Dendritic cell treated with granulocyte-macrophage colony-stimulating factor and Interleukin-4, amounts not matched to agents 40 ng/mL and 50 ng/mL, for 4 days (primary cell): ENCODE measurements around the gene PWWP2B.

Experiments used
- H3K27ac Mint-ChIP-seq: one replicate; pipeline ENCODE4 v1.8.0; 2022; ENCODE audit warnings: mild to moderate bottlenecking, mixed read lengths
- H3K27me3 Mint-ChIP-seq: one replicate; pipeline ENCODE4 v1.8.0; 2022; ENCODE audit warnings: mild to moderate bottlenecking, mixed read lengths
- H3K36me3 Mint-ChIP-seq: one replicate; pipeline ENCODE4 v1.8.0; 2022; ENCODE audit warnings: low read depth, mixed read lengths
- H3K4me1 Mint-ChIP-seq: one replicate; pipeline ENCODE4 v1.8.0; 2022; ENCODE audit warnings: low read depth, mixed read lengths
- H3K4me3 Mint-ChIP-seq: one replicate; pipeline ENCODE4 v1.8.0; 2022; ENCODE audit warnings: mild to moderate bottlenecking, moderate library complexity, mixed read lengths
- H3K9me3 Mint-ChIP-seq: one replicate; pipeline ENCODE4 v1.8.0; 2022; ENCODE audit warnings: mixed read lengths
- intact Hi-C: fragments of 100-400 bp; cut with micrococcal nuclease; formaldehyde crosslinking; loops from one replicate; pipeline ENCODE4 v1.15.0; 2022

PWWP2B gene

GRCh38 chr10:132368881-132369635, 27.9 kb upstream of the PWWP2B start:
- Mint-ChIP-seq H3K27ac (no peak overlapping the region), H3K4me3 (no peak overlapping the region), H3K36me3 (peaks cover 49% of the 10 kb centered on the region), H3K27me3 (peaks cover 25% of the 10 kb centered on the region), H3K4me1 (peaks cover 29% of the 10 kb centered on the region), H3K9me3 (no peaks in the 10 kb centered on the region)
- intact Hi-C loops = no loop called here

GRCh38 chr10:132369636-132370185, 27.3 kb upstream of the PWWP2B start:
- Mint-ChIP-seq H3K27ac (no peak overlapping the region), H3K9me3 (no peaks in the 10 kb centered on the region), H3K36me3 (peaks cover 43% of the 10 kb centered on the region), H3K4me3 (no peak overlapping the region), H3K4me1 (peaks cover 32% of the 10 kb centered on the region), H3K27me3 (peaks cover 26% of the 10 kb centered on the region)
- intact Hi-C loops = no loop called here

- intact Hi-C loops = no loop called here
- H3K4me1 Mint-ChIP-seq = peaks cover 34% of the 10 kb centered on the region
Observed at GRCh38 chr10:132370426-132371340, 26.3 kb upstream of the PWWP2B start.

GRCh38 chr10:132371641-132372081, 25.3 kb upstream of the PWWP2B start:
- Mint-ChIP-seq H3K9me3 (no peaks in the 10 kb centered on the region), H3K36me3 (peaks cover 23% of the 10 kb centered on the region), H3K4me1 (peaks cover 44% of the 10 kb centered on the region), H3K27me3 (peaks cover 26% of the 10 kb centered on the region), H3K27ac (no peak overlapping the region), H3K4me3 (no peak overlapping the region)
- intact Hi-C loops = no loop called here

More at GRCh38 chr10:132370426-132371340, 26.3 kb upstream of the PWWP2B start:
- no peaks in the 10 kb centered on the region for H3K9me3 Mint-ChIP-seq
- no peak overlapping the region for H3K4me3 Mint-ChIP-seq
- H3K36me3 Mint-ChIP-seq = peaks cover 33% of the 10 kb centered on the region
- no peak overlapping the region for H3K27ac Mint-ChIP-seq
- H3K27me3 Mint-ChIP-seq = peaks cover 26% of the 10 kb centered on the region

- peaks cover 53% of the 10 kb centered on the region for H3K4me1 Mint-ChIP-seq
- peaks cover 27% of the 10 kb centered on the region for H3K27me3 Mint-ChIP-seq
- intact Hi-C loops = no loop called here
- peaks cover 14% of the 10 kb centered on the region for H3K36me3 Mint-ChIP-seq
- no peak overlapping the region for H3K4me3 Mint-ChIP-seq
- H3K27ac Mint-ChIP-seq = no peak overlapping the region
- H3K9me3 Mint-ChIP-seq = no peaks in the 10 kb centered on the region
Observed at GRCh38 chr10:132372516-132373095, 24.4 kb upstream of the PWWP2B start.

- peaks cover 27% of the 10 kb centered on the region for H3K27me3 Mint-ChIP-seq
- intact Hi-C loops = no loop called here
- H3K4me1 Mint-ChIP-seq = peaks cover 54% of the 10 kb centered on the region
- no peaks in the 10 kb centered on the region for H3K9me3 Mint-ChIP-seq
- H3K36me3 Mint-ChIP-seq = peaks cover 9% of the 10 kb centered on the region
- H3K27ac Mint-ChIP-seq = no peak overlapping the region
- H3K4me3 Mint-ChIP-seq = no peak overlapping the region
Observed at GRCh38 chr10:132373241-132373955, 23.6 kb upstream of the PWWP2B start.

- Mint-ChIP-seq H3K27ac (peak overlapping the region; percentile 76), H3K4me3 (no peak overlapping the region), H3K4me1 (peaks cover 54% of the 10 kb centered on the region), H3K9me3 (no peaks in the 10 kb centered on the region), H3K36me3 (peaks cover 4% of the 10 kb centered on the region), H3K27me3 (peaks cover 29% of the 10 kb centered on the region)
- intact Hi-C loops = no loop called here
Observed at GRCh38 chr10:132374176-132374575, 22.8 kb upstream of the PWWP2B start.

GRCh38 chr10:132374612-132375011, 22.4 kb upstream of the PWWP2B start:
- Mint-ChIP-seq H3K9me3 (no peaks in the 10 kb centered on the region), H3K27ac (peak overlapping the region; percentile 76)

GRCh38 chr10:132375116-132375794, 21.7 kb upstream of the PWWP2B start:
- H3K9me3 Mint-ChIP-seq = no peaks in the 10 kb centered on the region
- peak overlapping the region; percentile 31 for H3K4me3 Mint-ChIP-seq
- peaks cover 8% of the 10 kb centered on the region for H3K36me3 Mint-ChIP-seq
- H3K27ac Mint-ChIP-seq = peak overlapping the region; percentile 76
- peaks cover 54% of the 10 kb centered on the region for H3K4me1 Mint-ChIP-seq
- intact Hi-C loops = no loop called here
- H3K27me3 Mint-ChIP-seq = peaks cover 31% of the 10 kb centered on the region

More at GRCh38 chr10:132374612-132375011, 22.4 kb upstream of the PWWP2B start:
- Mint-ChIP-seq H3K4me3 (no peak overlapping the region), H3K36me3 (peaks cover 8% of the 10 kb centered on the region), H3K4me1 (peaks cover 54% of the 10 kb centered on the region), H3K27me3 (peaks cover 31% of the 10 kb centered on the region)
- intact Hi-C loops = no loop called here

- Mint-ChIP-seq H3K9me3 (no peaks in the 10 kb centered on the region), H3K27ac (peak overlapping the region; percentile 76), H3K4me3 (peak overlapping the region; percentile 31), H3K36me3 (peaks cover 8% of the 10 kb centered on the region), H3K27me3 (peaks cover 28% of the 10 kb centered on the region), H3K4me1 (peaks cover 54% of the 10 kb centered on the region)
- intact Hi-C loops = no loop called here
Observed at GRCh38 chr10:132375795-132376297, 21.2 kb upstream of the PWWP2B start.

- peak overlapping the region; percentile 25 for H3K27ac Mint-ChIP-seq
- peaks cover 24% of the 10 kb centered on the region for H3K27me3 Mint-ChIP-seq
- no peak overlapping the region for H3K4me3 Mint-ChIP-seq
- no peaks in the 10 kb centered on the region for H3K9me3 Mint-ChIP-seq
- peaks cover 8% of the 10 kb centered on the region for H3K36me3 Mint-ChIP-seq
- H3K4me1 Mint-ChIP-seq = peaks cover 51% of the 10 kb centered on the region
- intact Hi-C loops = no loop called here
Observed at GRCh38 chr10:132376394-132376851, 20.6 kb upstream of the PWWP2B start.

GRCh38 chr10:132377326-132377725, 19.7 kb upstream of the PWWP2B start:
- no peak overlapping the region for H3K4me3 Mint-ChIP-seq
- intact Hi-C loops = no loop called here
- peaks cover 18% of the 10 kb centered on the region for H3K27me3 Mint-ChIP-seq
- H3K36me3 Mint-ChIP-seq = peaks cover 8% of the 10 kb centered on the region
- no peak overlapping the region for H3K27ac Mint-ChIP-seq
- H3K9me3 Mint-ChIP-seq = no peaks in the 10 kb centered on the region
- peaks cover 54% of the 10 kb centered on the region for H3K4me1 Mint-ChIP-seq
